Upper lobe of left lung (tissue), 4 donors: ENCODE results near the gene EPHB1.

ENCODE experiments used
- EP300 ChIP-seq, 4 donors: sonication (generic); formaldehyde crosslinking; IDR thresholded peaks; one replicate each; pipeline ENCODE4 v1.5.1; 2017; ENCODE audit warnings: antibody characterized with exemption in 4 of 4, control low read depth in 2 of 4
- POLR2AphosphoS5 ChIP-seq, 2 donors: sonication (generic); formaldehyde crosslinking; IDR thresholded peaks; one replicate each; pipeline ENCODE4 v1.5.1; 2017; ENCODE audit warnings: antibody characterized with exemption in 2 of 2
- TF ChIP-seq, protein P1 (sequence below), 6 experiments: fragments of 450-650 bp in 4 of 6; fragments of 200-600 bp in 2 of 6; sonication (generic) in 2 of 6; IDR thresholded peaks; one replicate each; pipeline ENCODE4 v1.5.1; 2016 to 2019; ENCODE audit warnings: antibody characterized with exemption in 6 of 6

DNA sequence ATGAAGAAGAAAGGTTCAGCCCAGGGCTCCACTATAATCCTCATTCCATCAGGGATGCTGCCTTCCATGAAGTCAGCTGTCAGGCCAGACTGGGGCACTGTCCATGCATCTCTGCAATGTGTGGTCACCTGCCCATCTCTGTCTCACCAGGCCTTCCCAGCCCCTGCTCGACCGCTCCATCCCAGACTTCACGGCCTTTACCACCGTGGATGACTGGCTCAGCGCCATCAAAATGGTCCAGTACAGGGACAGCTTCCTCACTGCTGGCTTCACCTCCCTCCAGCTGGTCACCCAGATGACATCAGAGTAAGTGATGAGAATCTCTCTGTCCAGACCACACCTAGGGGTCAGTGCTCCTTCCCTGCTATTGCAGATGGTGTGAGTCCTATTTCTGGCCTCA, 454.1 kb downstream of the EPHB1 start:
- TF ChIP-seq, protein P1, sequence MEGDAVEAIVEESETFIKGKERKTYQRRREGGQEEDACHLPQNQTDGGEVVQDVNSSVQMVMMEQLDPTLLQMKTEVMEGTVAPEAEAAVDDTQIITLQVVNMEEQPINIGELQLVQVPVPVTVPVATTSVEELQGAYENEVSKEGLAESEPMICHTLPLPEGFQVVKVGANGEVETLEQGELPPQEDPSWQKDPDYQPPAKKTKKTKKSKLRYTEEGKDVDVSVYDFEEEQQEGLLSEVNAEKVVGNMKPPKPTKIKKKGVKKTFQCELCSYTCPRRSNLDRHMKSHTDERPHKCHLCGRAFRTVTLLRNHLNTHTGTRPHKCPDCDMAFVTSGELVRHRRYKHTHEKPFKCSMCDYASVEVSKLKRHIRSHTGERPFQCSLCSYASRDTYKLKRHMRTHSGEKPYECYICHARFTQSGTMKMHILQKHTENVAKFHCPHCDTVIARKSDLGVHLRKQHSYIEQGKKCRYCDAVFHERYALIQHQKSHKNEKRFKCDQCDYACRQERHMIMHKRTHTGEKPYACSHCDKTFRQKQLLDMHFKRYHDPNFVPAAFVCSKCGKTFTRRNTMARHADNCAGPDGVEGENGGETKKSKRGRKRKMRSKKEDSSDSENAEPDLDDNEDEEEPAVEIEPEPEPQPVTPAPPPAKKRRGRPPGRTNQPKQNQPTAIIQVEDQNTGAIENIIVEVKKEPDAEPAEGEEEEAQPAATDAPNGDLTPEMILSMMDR (IDR thresholded peaks at IDR 0.05): no peak
- TF ChIP-seq POLR2AphosphoS5 (IDR thresholded peaks at IDR 0.05) (no peak), EP300 (IDR thresholded peaks at IDR 0.05) (no peak)
